Measurements from ENCODE around the gene TBC1D3B.
"Not testable (repeated sequence)": the region's sequence is repeated elsewhere in the genome, so short reads cannot be mapped to it uniquely, and the experiment has no call there.

The TBC1D3B gene

GRCh38 chr17:36131421-36131820, 45.0 kb downstream of the TBC1D3B start:
- DNase-seq (ENCODE audit: low spot score), result no peak
- FAIRE-seq, result no peak

DNA sequence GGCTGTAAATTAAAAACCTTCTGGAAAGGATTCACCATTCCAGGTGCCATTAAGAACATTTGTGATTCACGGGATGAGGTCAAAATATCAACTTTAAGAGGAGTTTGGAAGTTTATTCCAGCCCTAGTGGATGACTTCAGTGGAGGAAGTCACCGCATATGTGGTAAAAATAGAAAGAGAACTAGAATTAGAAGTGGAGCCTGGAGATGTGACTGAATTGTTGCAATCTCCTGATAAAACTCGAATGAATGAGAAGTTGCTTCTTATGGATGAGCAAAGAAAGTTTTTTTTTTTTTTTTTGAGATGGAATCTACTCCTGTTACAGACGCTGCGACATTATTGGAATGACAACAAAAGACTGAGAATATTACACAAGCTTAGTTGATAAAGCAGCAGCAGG, 46.1 kb downstream of the TBC1D3B start:
- DNase-seq (ENCODE audit: low spot score) (no peak), FAIRE-seq (no peak)

GRCh38 chr17:36129616-36130015, 46.8 kb downstream of the TBC1D3B start:
- no peak for FAIRE-seq

DNA sequence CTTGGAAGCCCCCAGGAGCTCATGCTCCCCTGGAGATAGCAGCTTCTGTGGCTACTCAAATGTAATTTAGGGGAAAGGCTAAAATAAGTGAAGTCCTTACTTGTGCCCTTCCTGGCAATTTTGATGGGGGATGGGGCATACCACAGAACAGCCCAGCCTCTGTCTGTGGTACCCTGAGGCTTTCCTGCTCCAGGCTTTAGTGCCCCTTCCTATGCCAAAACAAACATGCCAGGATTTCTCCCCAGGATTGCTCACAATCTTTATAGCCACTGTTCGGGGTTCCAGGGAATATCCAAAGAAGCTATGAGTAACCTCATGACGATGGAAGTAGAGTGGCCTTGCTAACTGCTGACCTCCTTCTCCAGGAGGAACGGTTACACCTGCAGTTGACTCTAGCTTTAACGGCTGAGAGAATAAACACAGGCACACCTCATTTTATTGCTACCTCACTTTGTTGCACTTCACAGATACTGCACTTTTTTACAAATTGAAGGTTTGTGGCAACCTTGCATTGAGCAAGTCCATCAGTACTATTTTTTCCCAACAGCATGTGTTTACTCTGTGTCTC, 47.9 kb downstream of the TBC1D3B start:
- DNase-seq (ENCODE audit: low spot score), result no peak
- no peak for FAIRE-seq

More at GRCh38 chr17:36129616-36130015, 46.8 kb downstream of the TBC1D3B start:
- no peak for DNase-seq (ENCODE audit: low spot score)

- DNase-seq (ENCODE audit: low spot score) (no peak), FAIRE-seq (no peak)
Observed at GRCh38 chr17:36127911-36128310, 48.5 kb downstream of the TBC1D3B start.

GRCh38 chr17:36127199-36127893, 49.1 kb downstream of the TBC1D3B start:
- FAIRE-seq, result no peak
- no peak for DNase-seq (ENCODE audit: low spot score)

GRCh38 chr17:36124879-36125824, 51.3 kb downstream of the TBC1D3B start:
- DNase-seq (ENCODE audit: low spot score) (no peak), FAIRE-seq (no peak)

GRCh38 chr17:36123431-36123830, 53.0 kb downstream of the TBC1D3B start:
- FAIRE-seq (no peak), DNase-seq (ENCODE audit: low spot score) (no peak)

DNA sequence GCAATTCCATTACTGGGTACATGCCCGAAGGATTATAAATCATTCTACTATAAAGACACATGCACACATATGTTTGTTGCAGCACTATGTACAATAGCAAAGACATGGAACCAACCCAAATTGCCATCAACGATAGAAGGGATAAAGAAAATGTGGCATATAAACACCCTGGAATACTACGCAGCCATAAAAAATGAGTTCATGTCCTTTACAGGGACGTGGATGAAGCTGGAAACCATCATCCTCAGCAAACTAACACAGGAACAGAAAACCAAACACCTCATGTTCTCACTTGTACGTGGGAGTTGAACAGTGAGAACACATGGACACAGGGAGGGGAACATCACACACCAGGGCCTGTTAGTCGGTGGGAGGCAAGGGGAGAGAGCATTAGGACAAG, 55.3 kb downstream of the TBC1D3B start:
- not testable (repeated sequence) for FAIRE-seq; DNase-seq (ENCODE audit: low spot score)

DNA sequence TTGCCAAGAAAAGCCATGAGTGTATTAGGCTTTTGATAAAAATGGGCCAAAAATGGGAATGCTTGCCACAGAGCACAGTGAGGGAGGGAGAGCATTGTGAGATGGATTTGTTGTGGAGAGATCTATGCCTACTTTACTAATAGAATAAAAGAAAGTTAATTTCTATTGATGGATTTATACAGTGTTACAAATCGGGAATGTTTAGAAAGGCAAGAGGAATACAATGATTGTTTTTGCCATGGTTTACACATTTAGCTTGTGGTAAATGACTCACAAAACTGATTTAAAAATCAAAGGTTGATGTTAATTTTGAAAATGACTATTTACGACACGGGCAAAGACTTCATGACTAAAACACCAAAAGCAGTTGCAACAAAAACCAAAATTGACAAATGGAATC, 56.2 kb downstream of the TBC1D3B start:
- DNase-seq (ENCODE audit: low spot score) (no peak), FAIRE-seq (no peak)

GRCh38 chr17:36118477-36119353, 57.7 kb downstream of the TBC1D3B start:
- FAIRE-seq (no peak), DNase-seq (ENCODE audit: low spot score) (no peak)

DNA sequence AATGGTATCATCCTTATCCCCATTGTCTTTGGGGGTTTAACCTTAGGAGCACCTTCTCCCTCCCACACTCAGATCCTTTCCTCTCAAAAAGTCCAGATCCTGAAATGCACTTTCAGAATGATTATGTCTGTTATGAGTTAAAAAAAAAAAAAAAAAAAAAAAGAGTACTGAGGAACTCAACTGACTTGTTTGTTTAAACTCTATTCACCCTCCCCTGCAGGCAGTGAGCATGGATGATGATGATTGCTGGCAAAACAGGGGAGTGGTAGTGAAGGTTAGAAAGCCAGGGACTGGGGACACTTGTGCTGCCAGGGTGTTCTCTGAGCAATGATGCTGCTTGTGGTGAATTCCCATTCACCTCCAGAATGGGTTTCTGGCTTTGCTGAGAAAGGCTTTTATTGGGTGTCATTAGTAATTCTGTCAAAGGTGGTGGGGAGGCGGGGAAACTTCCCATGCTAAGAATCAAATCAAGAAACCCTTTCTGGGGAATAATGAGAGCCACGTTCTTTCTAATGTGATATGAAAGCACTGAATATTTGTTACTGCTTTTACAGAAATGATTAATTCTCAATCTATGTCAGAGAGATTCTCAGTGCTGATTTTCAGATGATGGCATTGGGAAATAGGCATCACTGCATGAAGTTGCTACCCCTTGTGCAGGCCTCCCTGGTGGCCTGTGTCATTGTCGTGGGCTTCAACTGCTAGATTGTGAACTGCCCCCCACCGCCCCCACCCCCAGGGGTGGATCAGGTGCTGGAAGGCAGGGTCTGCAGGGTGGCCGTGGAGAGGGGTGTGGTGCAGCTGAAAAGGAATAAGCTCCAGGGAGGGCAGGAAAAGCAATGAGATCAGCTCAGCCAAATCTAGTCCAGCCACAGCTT, 58.7 kb downstream of the TBC1D3B start:
- FAIRE-seq, result no peak
- DNase-seq (ENCODE audit: low spot score), result no peak

Measured in RCC 7860 (cell line).